Spleen (tissue), 11 donors: ENCODE data around the gene TPK1. TPM values are rescaled to one million over a fixed set of nuclear protein-coding genes. Genes with fewer than 3 reads are reported as not detected.

Experiments used
- DNase-seq: peaks from one replicate; pipeline ENCODE4 v3.0.0-alpha.2; 2020
- H3K27ac ChIP-seq, 8 donors: fragments of 200-600 bp; sonication (generic) in 7 of 8; 1 replicate in 4 of 8; 2 replicates in 4 of 8; pipeline versions ENCODE4 v1.5.0 to v1.8.0; 2016 to 2021; ENCODE audit warnings: inconsistent platforms in 4 of 8, mild to moderate bottlenecking in 4 of 8, moderate library complexity in 1 of 8
- H3K27me3 ChIP-seq, 7 donors: fragments of 200-600 bp; sonication (generic) in 6 of 7; replicated peaks in 1 of 7; 1 replicate in 4 of 7; 2 replicates in 3 of 7; pipeline versions ENCODE4 v1.5.0 to v1.8.0; 2016 to 2021; ENCODE audit warnings: inconsistent platforms in 3 of 7, mild to moderate bottlenecking in 1 of 7
- H3K36me3 ChIP-seq, 6 donors: fragments of 200-600 bp; sonication (generic) in 5 of 6; 1 replicate in 4 of 6; 2 replicates in 2 of 6; pipeline versions ENCODE4 v1.5.0 to v1.8.0; 2016 to 2021; ENCODE audit warnings: inconsistent platforms in 2 of 6
- H3K4me1 ChIP-seq, 6 donors: fragments of 200-600 bp; sonication (generic) in 5 of 6; 1 replicate in 3 of 6; 2 replicates in 3 of 6; pipeline versions ENCODE4 v1.5.0 to v1.8.0; 2016 to 2021; ENCODE audit warnings: inconsistent platforms in 3 of 6
- H3K4me3 ChIP-seq, 8 donors: fragments of 200-600 bp; sonication (generic) in 7 of 8; 1 replicate in 4 of 8; 2 replicates in 4 of 8; pipeline versions ENCODE4 v1.5.0 to v1.8.0; 2016 to 2021; ENCODE audit warnings: inconsistent platforms in 4 of 8, mild to moderate bottlenecking in 4 of 8, moderate library complexity in 2 of 8
- H3K9me3 ChIP-seq, 8 donors: fragments of 200-600 bp; sonication (generic) in 7 of 8; 1 replicate in 4 of 8; 2 replicates in 4 of 8; pipeline versions ENCODE4 v1.5.0 to v1.8.0; 2016 to 2021; ENCODE audit warnings: inconsistent platforms in 4 of 8
- POLR2A ChIP-seq, 3 donors: fragments of 450-650 bp; IDR thresholded peaks; one replicate each; pipeline ENCODE4 v1.5.1; 2017; ENCODE audit warnings: antibody characterized with exemption in 3 of 3, mild to moderate bottlenecking in 1 of 3
- POLR2AphosphoS5 ChIP-seq, 3 donors: sonication (generic); formaldehyde crosslinking; IDR thresholded peaks; one replicate each; pipeline ENCODE4 v1.5.1; 2017; ENCODE audit warnings: antibody characterized with exemption in 3 of 3
- WGBS, 5 donors: extraction: QIAGEN DNeasy Blood & Tissue Kit in 3 of 5; methylation state at CpG; one replicate each; pipeline versions ENCODE4 v1.1.5 to v1.1.7; 2013 to 2018; 5-methylcytosine and 5-hydroxymethylcytosine counted together
- intact Hi-C: fragments of 100-400 bp; cut with DNase I; formaldehyde crosslinking; loops from one replicate; pipeline ENCODE4 v1.15.0; 2023; ENCODE audit warnings: low total_unique reads
- polyA plus RNA-seq, 3 donors: library from polyadenylated mRNA; stranded (reverse); fragments of 200-250 nt; gene quantifications; one replicate each; pipeline ENCODE4 v1.2.1, GENCODE V29; 2013
- total RNA-seq, 7 donors: library from RNA; depleted of rRNA in 3 of 7; stranded (reverse); fragments of >200 nt in 3 of 7; fragmentation: NEBNext Ultra II Directional in 4 of 7; extraction: Animal tissue kit (Norgen Biotek cat#: 25700) in 4 of 7; gene quantifications; one replicate each; pipeline versions ENCODE4 v1.1.0 to v1.2.1, GENCODE V29; 2016 to 2021
- TF ChIP-seq, protein P1 (sequence below), 11 experiments: fragments of 200-600 bp in 7 of 11; fragments of 450-650 bp in 4 of 11; sonication (generic) in 4 of 11; IDR thresholded peaks in 8 of 11; conservative IDR thresholded peaks in 3 of 11; 1 replicate in 7 of 11; 2 replicates in 4 of 11; pipeline versions ENCODE4 v1.4.0 to v1.8.0; 2016 to 2021; ENCODE audit warnings: antibody characterized with exemption in 11 of 11, inconsistent platforms in 4 of 11, mild to moderate bottlenecking in 1 of 11
- donor health status: healthy with polysubstance abuse.
- donor health status: DM: no; HTN: no; CAD: no; lungs with moderate emphysema.
- donor health status: DM: no; HTN: no; CAD: no.
- donor health status: Bipolar disorder and iron deficiency.
- donor health status: healthy.
- donor health status: DM: no; HTN: no; CAD: no.
- donor health status: DM: yes; HTN: yes; CAD: no.

The TPK1 gene
- total and polyA plus RNA-seq, 10 donors = 8.9 to 30.2 (median 17.8) TPM

DNA sequence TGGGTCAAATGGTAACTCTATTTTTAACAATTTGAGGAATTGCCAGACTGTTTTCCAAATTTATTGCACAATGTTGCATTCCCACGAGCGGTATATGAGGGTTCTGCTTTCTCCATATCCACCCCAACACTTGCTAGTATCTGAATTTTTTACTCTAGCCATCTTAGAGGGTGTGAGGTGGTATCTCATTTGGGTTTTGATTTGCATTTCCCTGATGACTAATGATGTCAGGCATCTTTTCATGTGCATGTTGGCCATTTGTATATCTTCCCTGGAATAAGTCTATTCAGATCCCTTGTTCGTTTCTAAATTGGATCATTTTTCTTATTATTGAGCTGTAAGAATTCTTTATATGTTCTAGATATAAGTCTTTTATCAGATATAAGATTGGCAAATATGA is 97.7 kb downstream of the TPK1 start:
- intact Hi-C loops = loop anchor here (10.0 kb wide), 1 partner anchor 287 kb away; no protein-coding TSS in a partner anchor
- TF ChIP-seq POLR2AphosphoS5 (IDR thresholded peaks at IDR 0.05) (no peak), POLR2A (IDR thresholded peaks at IDR 0.05) (no peak)
- TF ChIP-seq, protein P1, sequence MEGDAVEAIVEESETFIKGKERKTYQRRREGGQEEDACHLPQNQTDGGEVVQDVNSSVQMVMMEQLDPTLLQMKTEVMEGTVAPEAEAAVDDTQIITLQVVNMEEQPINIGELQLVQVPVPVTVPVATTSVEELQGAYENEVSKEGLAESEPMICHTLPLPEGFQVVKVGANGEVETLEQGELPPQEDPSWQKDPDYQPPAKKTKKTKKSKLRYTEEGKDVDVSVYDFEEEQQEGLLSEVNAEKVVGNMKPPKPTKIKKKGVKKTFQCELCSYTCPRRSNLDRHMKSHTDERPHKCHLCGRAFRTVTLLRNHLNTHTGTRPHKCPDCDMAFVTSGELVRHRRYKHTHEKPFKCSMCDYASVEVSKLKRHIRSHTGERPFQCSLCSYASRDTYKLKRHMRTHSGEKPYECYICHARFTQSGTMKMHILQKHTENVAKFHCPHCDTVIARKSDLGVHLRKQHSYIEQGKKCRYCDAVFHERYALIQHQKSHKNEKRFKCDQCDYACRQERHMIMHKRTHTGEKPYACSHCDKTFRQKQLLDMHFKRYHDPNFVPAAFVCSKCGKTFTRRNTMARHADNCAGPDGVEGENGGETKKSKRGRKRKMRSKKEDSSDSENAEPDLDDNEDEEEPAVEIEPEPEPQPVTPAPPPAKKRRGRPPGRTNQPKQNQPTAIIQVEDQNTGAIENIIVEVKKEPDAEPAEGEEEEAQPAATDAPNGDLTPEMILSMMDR (IDR thresholded peaks at IDR 0.05 in 8 of 11, conservative IDR thresholded peaks at IDR 0.05 in 3 of 11) = no peak
- H3K36me3 ChIP-seq = no peaks in the 10 kb centered on the region
- DNase-seq = no peak
- H3K4me1 ChIP-seq = no peaks in the 10 kb centered on the region
- H3K4me3 ChIP-seq = no peak overlapping the region
- no peaks in the 10 kb centered on the region for H3K9me3 ChIP-seq
- 45 to 73% (median 54%) methylated on average over 3 of the region's 3 CpGs for WGBS, 5 donors
- no peak overlapping the region for H3K27ac ChIP-seq
- no peaks in the 10 kb centered on the region for H3K27me3 ChIP-seq

DNA sequence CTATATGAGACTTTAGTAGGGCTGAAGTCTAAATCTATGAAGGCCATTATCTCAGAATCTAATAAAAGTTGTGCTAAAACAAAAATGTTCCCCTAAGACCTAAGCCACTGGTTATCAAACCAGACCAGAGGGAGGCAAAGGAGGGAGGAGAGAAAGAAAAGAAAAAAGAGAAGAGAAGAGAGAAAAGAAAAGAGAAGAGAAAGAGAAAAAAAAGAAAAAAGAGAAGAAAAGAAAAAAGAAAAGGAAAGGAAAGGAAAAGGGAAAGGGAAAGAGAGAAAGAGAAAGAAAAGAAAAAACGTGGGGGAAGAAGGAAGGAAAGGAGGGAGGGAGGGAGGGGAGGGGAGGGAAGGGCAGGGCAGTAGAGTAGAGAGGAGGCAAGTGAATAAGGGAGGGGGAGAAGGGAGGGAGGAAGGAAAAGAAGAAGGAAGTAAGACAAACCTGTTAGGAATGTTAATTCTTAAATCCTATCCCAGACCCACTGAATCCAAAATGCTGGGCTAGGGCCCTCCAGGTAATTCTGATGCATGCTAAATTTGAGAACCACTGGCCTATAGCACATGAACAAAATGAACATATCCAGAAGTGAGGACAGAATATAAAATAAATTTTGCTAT is 98.9 kb downstream of the TPK1 start:
- Histone ChIP-seq H3K27ac (no peak overlapping the region), H3K36me3 (no peaks in the 10 kb centered on the region), H3K4me3 (no peak overlapping the region), H3K27me3 (no peaks in the 10 kb centered on the region), H3K4me1 (no peaks in the 10 kb centered on the region), H3K9me3 (no peaks in the 10 kb centered on the region)
- intact Hi-C loops = loop anchor here (10.0 kb wide), 1 partner anchor 288 kb away; no protein-coding TSS in a partner anchor
- 15 to 59% (median 29%) methylated on average over 1 of the region's 1 CpG for WGBS, 5 donors
- TF ChIP-seq POLR2A (IDR thresholded peaks at IDR 0.05) (no peak), POLR2AphosphoS5 (IDR thresholded peaks at IDR 0.05) (no peak)
- TF ChIP-seq, protein P1 (IDR thresholded peaks at IDR 0.05 in 8 of 11, conservative IDR thresholded peaks at IDR 0.05 in 3 of 11) = no peak
- DNase-seq = no peak

DNA sequence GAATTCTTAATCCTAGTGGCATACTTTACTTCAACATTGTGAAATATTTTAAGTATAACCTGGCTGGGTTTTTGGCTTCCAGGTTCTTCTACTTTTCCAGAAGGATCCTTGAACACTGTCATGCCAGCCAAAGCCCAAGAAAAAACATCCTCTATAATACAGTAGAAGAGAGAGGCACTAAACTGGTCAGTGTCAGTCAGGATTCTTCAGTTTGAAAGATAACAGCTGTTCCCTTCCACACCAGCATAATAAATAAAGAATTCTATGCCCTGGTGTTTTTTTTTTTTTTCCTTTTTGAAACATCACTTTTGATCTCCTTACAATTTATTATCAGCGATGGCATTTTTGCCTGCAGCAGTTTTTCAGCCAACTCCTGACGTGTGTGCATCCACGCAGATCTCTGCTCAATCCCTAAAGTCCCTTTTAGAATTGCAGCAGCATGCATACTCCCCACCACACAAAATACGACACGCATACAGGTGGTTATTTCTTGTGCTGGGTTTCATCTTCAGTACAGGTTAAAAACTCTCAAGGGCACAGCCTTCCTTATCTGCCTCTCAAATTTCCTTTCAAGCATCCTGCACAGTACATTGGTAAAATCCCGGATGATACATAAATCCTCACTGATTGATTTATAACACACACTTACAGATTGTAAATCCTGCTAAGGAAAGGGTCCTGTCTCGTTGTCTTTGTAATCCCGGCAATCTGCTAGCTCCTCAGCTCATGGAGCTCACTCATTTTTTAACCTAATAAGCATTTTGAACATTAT is 100.2 kb downstream of the TPK1 start:
- Histone ChIP-seq H3K4me3 (no peak overlapping the region), H3K36me3 (no peaks in the 10 kb centered on the region), H3K9me3 (no peaks in the 10 kb centered on the region), H3K27ac (no peak overlapping the region), H3K27me3 (no peaks in the 10 kb centered on the region), H3K4me1 (no peaks in the 10 kb centered on the region)
- DNase-seq = no peak
- TF ChIP-seq, protein P1 (IDR thresholded peaks at IDR 0.05 in 8 of 11, conservative IDR thresholded peaks at IDR 0.05 in 3 of 11) = no peak
- TF ChIP-seq POLR2A (IDR thresholded peaks at IDR 0.05) = no peak
- TF ChIP-seq POLR2AphosphoS5 (IDR thresholded peaks at IDR 0.05) = no peak
- 59 to 62% (median 61%) methylated on average over 8 of the region's 8 CpGs for WGBS, 5 donors
- intact Hi-C loops = loop anchor here (10.0 kb wide), 1 partner anchor 289 kb away; no protein-coding TSS in a partner anchor
